CD4-positive, alpha-beta T cell treated with Interleukin-21 for 1 hour (primary cell): ENCODE measurements around the gene CTSZ.
A peak's percentile ranks its signal among the peaks of the same experiment; 100 is the strongest.
"Not testable (repeated sequence)": the region's sequence is repeated elsewhere in the genome, so short reads cannot be mapped to it uniquely, and the experiment has no call there.

ENCODE experiments used
- DNase-seq: peaks from one replicate; pipeline ENCODE4 v3.0.0-alpha.2; 2020

The CTSZ gene

DNA sequence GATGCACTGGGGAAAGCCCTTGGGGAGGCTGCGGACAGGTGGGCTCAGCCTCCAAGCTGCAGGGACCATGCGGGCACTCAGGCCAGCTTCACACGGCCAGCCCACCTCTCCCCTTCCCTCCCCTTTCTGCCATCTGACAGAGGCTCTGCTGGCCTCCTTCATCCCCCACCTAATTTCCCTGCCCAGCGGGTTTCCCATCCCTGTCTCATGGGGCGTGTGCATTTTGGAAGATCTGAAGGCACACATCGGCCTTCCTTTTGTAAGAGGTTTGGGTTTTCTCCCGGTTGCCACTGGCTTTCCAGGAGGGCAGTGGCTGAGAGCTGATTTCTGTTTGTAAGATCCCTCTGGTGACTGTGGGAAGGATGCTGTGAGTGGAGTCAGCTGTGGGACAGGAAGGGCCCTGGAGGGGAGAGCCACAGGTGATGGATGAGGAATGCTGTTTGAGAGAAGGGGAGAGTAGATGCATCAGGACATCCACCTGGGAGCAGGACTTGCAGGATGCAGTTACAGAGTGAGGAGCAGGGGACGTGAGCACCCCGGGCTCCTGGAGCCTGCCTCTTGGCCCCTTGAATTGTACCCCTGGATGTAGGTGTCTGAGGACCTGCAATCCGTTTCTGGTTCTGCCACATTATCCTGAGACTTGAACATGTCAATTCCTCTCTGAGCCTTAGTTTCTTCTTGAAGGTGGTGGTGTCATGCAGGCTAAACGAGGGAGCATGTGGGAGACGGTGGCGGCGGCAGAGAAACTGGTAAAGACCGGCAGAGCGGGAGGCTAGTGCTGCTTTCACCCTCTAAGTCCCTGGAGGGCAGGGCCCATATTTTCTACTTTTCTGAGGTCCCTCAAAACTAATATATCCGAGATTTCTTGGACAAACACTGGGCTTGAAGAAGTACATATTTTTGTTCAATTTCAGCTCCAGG, 6.2 kb upstream of the CTSZ start:
- DNase-seq, result no peak

DNA sequence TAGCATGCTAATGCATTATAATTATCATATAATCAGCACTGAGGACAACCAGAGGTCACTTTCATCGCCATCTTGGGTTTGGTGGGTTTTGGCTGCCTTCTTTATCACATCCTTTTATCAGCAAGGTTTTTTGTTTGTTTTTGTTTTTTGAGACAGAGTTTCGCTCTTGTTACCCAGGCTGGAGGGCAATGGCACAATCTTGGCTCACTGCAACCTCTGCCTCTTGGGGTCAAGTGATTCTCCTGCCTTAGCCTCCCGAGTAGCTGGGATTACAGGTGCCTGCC, 4.8 kb upstream of the CTSZ start:
- not testable (repeated sequence) for DNase-seq

DNA sequence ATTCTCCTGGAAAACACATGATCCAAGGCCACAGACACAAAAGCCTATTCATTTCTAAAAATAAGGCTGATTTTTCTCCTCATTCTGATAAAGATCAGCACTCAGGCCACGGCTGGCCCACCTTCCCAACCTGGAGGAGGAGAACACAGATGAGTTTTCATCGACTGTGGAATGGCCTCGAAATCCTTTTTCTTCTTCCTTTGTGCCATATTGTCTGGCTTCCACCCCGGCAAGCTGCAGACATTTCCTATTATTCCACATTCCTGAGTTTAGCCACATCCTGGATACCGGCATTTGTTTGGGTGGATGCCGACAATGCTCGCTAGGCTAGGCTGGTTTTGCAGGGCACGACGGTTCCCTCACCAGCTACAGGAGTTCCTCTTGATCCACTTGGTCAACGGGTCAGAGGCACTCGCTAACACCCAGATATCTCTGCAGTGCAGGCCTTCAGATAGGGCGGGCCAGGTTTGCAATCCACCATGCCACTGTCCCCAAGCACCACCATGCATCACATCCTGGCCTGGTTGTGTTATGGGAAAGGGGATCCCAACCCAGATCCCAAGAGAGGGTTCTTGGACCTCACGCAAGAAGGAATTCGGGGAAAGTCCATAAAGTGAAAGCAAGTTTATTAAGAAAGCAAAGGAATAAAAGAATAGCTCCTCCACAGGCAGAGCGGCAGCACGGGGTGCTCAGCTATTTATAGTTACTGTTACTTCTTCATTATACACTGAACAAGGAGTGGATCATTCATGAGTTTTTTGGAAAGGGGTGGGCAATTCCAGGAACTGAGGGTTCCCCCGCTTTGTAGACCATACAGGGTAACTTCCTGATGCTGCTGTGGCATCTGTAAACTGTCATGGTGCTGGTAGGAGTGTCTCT, 4.2 kb upstream of the CTSZ start:
- DNase-seq, result no peak

DNA sequence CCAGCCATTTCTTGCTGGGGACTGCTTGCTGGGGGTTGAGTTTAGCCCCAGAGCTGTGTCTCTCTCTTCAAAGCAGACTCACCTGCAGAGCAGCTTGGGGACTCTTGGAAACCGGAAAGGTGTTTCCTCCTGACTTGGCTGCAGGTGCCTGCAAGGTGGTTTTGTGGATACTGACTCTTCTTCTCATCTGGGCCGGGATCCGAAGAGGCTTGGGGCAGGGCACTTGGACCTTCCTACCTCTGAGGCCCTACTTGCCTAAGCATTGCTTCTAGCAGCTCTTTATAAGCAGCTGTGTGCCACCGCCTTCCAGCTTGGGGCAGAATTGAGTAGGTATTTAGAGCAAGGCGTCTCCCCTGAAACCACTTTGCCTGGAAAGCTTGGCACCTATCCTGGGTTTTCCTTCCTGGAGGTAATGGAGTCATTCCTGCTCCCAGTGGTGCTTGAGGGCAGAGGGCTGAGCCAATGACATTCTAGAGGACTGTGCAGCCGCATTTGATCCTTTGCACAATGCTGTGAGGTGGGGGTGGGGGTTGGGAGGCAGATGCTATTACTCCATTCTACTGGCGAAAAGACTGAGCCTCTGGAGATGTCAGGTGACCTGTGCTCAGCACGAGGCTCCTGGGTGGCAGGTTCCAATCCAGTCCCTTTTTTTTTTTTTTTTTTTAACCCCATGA, 3.4 kb upstream of the CTSZ start:
- no peak for DNase-seq

DNA sequence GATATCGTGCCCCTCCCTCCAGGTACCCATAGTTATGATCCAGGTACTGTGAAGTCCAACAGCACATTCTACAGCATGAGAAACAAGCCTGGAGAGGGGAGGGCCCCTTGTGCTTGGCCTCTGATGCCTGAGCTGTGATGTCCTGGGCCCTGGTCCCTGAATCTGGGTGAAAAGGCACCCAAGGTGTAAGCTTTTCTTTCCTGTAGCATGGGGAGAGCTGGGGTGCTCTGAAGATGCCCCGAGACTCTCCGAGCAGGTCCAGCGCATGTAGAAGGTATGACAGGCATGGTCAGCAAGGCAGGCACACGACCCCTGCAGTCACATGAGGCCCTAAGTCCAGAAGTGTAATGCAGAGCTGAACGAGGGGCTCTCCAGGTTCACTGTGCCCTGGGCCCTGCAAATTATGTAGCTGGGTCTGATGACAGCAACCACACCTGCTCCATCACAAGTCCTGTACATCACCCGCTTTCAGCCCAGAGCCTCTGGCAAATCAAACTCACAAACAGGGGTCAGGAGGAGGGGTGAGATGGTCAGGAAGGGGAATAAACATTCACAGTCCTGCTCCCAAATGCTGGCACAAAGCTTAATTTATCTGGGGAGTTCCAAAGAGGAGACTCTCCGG, 1.8 kb upstream of the CTSZ start:
- no peak for DNase-seq

DNA sequence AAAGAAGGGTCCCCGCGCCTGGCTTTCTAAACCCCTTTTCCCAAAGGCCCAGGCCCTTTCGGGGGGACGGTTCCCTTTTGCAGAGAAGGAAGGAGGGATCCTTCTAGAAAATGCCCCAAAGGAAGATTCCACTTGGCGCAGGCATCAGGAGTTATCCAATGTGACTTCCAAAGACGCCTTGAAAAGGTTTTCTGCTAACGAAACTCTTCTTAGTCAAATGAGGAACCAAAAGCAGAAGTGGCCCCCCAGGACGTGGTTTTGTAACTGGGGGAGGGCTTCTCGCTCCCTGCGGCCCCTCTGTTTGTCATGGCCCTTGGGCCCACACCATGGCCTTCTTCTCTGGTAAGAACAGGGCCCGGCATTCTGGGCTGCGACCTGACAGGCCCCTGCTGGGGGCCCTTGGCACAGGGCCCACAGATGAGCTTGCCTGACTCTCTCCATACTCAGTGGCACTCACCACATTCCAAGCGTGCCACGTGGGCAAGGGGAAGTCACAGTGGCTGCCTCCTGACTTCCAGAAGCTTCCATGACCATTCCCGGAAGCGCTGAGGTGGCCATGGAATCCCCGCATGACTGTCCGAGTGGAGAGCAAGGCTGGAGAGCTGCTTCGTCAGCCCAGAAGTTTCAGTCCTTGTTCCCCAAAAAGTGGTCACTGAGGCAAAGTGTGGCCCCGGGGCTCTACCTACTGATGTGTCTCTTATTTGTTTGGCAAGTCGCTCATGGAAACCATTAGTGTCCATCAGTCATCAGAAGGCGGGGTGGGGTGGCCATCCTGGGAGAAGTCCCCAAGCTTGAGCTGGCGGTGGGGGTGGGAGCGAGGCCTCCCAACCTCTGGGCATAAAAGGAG, 834 bp upstream of the CTSZ start:
- DNase-seq, result peak; percentile 38

DNA sequence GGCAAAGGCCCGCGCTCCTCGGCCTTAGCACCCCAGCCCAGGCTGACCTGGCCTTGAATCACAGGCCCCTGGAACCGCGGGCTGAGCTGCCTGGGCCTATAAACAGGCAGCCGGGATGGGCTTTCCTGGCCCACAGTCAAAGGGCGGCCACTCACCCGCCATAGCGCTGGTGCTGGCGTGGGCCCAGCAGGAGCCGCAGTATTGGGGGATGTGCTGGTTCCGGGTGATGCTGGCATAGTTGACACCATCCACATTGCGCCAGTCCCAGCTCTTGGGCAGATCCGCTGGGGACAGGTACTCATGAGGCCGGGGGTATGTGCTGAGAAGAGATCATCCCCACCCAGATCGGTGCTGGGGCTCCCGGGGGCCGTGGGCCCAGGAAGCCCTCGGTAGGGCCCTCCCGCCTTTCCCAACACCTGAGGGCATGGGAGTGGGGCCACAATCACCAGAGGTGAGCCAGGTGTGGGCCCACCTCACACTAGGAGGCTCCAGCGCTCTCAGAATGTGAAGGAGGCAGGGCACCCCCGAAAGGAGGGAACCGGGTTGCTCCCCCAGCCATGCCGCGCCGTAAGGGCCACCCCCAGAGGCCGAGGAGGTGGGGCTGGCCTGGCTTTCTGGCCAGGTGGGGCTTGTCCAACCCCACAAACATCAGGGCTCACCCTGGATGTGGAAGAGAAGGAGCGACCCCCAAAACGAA, 739 bp downstream of the CTSZ start:
- DNase-seq, result no peak

DNA sequence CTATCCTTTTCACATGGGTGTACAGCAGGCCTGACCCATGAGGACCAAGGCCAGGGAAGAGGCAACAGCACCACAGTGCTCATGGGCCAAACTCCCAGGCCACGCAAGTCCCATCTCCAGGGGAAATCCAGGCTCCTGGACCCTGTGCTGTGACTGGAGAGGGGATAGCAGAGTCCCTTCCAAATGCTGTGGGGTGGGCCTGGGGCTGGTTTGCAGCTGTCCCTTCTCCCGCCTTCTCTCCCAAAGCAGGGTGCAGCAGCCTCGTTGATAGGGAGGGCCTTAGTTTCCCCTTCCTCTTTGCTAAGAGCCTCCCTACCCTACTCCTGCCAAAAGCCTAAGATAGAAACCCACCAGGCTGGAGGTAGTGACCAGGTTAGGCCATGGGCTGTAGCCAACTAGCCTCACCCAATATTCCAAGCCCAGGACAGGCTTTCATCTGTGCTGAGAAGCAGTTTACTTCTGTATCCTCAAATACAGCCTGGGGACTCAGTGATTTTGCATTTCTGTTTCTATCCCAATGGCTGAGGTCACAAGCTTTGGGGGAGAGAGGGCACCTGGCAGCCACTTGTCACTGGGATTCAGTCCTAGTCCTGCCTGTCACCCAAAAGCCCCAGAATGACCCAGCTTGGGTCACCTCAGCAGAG, 1.4 kb downstream of the CTSZ start:
- no peak for DNase-seq

DNA sequence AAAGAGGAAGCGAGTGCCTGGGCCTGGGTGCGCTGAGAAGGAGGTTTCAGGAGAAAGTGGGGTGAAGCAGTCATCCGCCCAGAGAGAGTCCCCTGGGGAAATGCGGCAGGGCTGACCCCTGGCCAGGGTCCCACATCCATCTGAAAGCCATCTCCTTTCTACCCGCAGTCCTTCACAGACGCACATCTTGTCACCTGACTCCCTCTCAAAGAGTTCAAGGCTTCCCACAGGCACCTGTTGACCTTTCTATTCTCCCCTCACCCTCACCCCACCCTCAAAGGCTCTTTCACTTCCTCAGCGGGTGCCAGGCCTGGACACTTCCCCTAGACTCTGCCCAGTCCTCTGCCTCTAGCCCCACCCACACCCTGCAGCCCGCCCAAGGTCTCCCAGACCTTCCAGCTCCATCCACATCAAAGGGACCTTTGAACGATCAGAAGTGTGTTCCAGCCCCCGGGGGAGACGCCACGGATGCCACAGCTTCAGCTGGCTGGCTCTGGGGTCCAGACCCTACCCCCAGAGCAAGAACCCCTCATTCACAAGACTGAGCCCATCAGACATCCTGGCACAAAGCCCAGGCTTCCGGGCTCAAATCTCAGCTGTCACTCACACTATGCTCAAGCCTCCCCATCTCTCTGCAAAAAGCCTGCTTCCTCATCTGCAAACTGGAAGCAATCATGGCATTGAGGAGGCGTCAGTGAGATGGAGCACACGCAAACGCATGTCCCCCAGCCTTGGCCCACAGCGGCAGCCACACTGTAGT, 2.1 kb downstream of the CTSZ start:
- peak; percentile 56 for DNase-seq

DNA sequence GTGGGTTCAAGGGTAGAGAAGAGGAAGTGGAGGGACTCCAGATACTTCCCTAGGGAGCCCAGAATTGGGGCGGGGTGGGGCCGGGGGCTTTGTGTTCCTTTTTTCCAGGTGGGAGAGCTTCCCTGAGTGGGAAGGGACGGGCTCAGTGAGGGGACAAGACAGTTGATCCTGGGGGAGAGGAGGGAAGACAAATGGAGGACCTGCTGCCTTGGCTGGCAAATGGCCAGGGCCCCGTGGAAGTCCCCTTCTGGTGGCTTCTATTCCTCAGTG, 2.6 kb downstream of the CTSZ start:
- DNase-seq, result peak; percentile 64

DNA sequence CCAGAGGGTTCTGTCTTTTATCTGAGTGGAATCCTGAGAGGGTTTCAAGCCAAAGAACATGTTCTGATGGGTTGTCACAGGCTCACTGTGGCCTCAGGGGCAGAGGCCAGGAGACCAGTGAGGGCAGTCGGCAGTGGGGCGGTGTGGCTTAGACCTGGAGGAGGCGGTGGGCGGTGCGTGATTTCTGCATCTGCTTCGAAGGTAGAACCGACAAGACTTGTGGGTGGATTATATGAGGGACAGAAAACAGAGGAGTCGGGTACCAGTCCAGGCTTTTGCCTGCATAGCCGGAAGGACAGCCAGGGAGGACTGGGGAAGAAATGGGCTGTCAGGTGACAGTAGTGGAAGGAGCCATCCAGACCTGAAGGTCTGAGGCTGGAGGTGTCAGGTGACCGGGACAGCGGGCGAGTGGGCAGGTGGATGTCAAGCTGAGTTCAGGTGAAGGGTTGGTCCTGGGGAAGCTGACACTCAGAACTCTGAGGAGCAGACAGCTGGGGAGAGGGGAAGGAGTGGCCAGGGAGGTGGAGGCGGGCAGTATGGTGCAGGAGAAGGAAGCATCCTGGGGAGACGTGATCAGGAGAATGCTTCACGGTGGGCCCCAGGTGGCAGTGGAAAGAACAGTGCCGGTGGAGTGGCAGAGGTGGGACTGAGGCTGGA, 3.1 kb downstream of the CTSZ start:
- no peak for DNase-seq

DNA sequence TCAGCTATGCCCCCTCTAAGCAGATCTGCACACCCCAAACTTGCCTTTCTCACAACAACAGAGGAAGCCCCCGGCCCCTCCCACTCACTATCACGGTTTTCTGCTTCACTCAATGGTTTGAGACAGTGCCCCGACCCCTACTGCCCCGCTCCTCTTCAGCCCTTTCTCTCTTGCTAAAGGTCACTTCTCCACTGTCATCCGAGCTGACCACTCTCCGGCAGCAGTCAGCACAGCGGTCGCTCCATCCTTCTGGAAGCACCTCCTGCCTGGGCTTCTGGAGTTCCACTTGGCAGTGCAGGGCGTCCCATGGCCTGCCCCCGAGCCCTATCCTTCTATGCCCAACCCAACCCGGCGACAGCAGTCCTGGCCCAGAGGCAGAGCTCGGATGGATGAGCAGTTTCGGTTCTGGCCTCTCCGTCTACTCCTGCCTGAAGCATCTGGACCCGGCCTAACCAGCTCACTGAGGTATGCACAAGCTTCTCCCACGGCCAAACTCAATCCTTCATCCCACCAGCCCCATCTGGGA, 4.1 kb downstream of the CTSZ start:
- no peak for DNase-seq

DNA sequence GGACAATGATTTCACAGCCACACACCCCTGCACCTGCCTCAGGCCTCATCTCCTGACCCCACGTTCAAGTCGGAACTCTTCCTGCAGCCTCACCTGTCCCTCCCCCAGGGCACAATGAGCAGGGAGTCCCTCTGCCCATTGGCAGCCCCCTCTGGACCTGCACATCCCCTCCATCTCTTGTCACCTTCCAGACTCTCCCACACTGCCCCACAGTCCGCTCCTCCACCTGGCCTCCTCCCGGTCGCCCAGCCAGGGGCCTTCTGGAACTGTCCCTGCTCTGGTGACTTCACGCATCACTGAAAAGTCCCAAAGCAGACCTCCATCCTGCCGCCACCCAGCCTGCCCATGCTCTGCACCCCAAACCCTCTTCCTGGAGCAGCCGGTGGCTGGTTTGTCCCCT, 4.7 kb downstream of the CTSZ start:
- DNase-seq, result no peak

DNA sequence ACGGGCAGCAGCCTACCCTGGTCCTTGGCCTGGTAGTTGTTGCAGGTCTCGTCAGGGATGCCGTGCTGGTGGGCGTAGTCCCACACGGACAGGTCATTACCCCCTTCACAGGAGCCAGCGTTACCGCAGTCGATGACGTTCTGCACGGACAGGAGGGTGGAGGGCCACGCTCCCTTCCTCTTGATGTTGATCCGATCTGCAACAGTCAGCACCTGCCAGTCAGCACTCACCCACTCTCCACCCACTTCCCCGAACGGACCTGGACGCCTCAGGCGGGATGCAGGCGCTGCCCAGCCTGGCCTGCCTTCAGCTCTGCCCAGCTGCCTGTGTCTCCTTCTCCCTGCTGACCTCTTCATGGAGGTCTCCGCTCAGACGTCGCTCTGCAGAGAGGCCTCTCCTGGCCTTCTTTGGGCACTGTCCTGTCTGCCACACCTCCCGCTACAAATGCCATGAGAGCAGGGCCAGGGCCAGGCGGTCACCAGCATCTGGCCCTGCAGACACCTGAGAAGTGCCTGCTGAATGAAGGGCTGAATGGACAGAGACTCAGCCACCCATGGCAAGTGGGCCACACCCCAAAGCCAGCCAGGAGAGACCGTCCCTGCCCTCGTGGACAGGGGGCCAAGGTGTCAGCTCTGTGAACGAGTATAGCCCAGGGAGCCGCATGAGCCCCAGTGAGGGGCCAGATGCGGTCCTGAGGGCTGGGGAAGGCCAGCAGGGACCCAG, 5.4 kb downstream of the CTSZ start:
- no peak for DNase-seq

DNA sequence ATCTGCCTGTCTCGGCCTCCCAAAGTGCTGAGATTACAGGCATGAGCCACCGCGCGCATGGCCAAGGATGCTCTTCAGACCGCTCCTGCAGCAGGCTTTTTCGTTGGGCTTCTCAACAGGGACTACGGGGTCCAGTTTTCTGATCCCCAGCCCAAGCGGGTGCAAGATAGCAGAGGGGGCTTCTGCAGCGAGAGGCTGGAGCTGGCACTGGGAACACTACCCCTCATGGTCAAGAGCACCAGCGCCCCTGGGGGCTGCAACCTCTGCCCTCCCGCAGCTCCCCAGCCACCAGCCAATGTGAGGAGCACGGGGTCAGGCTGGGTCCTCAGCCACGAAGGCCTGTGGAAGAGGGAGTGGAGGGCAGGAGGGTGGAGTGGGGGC, 6.0 kb downstream of the CTSZ start:
- DNase-seq, result no peak

DNA sequence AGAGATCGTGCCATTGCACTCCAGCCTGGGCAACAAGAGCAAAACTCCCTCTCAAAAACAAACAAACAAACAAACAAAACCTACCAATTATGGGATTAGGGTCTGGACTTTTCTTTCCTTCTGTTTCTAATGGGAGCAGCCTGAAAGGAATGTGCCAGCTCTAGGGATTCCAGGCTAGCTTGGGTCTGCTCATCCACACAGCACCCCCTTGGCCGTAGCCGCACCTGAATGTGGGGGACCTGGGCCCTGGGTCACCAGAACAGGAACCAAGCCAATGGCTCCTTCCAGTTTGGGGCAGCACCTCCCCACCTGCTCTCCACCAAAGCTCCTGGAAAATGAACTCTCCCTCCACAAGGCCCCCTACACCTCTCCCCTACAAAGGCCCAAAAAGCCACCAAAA, 6.7 kb downstream of the CTSZ start:
- DNase-seq, result no peak

DNA sequence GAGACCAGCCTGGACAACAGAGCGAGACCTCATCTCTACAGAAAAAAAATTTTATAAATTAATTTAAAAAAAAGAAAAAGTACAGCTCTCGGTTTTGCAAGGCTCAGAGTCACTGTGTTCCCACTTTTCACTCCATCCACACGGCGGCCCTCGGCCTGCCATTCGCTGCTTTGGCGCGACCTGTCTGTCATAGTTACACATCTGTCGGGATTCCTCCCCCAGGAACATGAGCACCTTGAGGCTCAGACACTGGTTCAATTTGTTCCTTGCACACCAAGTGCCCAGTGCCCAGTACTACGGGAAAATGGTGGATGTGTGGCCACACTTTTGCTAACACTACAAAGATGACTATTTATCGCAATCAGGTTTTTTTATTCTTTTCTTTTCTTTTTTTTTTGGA, 8.4 kb downstream of the CTSZ start:
- no peak for DNase-seq

DNA sequence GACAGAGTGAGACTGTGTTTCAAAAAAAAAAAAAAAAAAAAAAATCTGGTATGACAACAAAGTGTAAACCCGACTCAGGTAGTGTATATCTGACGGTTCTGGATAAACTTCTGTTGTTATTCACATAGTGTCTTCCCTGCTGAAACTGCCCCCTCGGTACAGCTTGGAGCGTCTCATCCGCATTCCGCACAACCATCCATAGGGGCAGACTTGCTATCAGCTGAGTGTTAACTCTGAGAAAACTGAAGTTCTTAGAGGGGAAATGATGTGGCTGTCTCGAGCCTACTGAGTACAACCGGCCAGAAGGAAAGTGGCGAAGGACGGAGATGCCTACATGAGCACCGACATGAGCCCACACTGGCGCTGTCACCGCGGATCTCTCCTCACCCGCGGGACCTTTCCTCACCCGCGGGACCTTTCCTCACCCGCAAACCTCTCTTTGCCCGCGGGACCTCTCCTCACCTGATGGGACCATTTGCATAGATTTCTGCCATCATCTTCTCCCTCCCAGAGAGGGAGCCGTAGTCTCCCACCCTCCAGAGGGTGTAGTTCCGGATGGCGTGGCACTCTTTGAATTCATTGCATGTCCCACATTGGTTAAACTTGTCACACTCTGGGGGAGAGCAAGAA, 9.8 kb downstream of the CTSZ start:
- DNase-seq, result no peak

DNA sequence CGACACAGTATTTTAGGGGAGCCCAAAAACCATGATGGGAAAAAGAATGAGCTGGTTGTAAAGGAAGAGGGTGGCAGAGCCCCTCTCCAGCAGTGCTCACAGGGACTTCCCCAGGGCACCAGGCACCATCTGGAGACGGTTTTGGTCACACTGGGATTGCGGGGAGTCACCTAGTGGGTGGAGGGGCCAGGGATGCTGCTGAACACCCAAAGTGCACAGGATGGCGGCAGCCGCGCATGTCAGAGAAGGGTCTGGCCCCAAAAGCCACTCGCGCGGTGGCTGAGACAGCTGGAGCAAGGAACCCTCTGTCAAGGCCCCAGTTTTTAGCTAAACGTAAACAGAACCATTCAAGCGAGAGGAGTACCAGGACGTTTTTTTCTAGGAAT, 10.8 kb downstream of the CTSZ start:
- no peak for DNase-seq
